HK-2 (cell line): Measurements from ENCODE around the gene EBF4.
"Not testable (repeated sequence)": the region's sequence is repeated elsewhere in the genome, so short reads cannot be mapped to it uniquely, and the experiment has no call there.

Experiments
- DNase-seq: peaks from one replicate; pipeline ENCODE4 v3.0.0-alpha.2; 2018; ENCODE audit not compliant: unreplicated experiment

EBF4 gene

GRCh38 chr20:2672446-2672845 lies 20.1 kb upstream of the EBF4 start:
- no peak for DNase-seq

- DNase-seq: no peak
Measured at GRCh38 chr20:2673453-2673852, 19.1 kb upstream of the EBF4 start.

- no peak for DNase-seq
Measured at GRCh38 chr20:2680046-2680445, 12.5 kb upstream of the EBF4 start.

- DNase-seq: not testable (repeated sequence)
Measured at GRCh38 chr20:2682040-2682439, 10.5 kb upstream of the EBF4 start.

GRCh38 chr20:2684817-2685216 lies 7.8 kb upstream of the EBF4 start:
- DNase-seq: not testable (repeated sequence)

- no peak for DNase-seq
Measured at GRCh38 chr20:2687514-2687913, 5.1 kb upstream of the EBF4 start.

- DNase-seq: peak; percentile 73
Measured at GRCh38 chr20:2688041-2688591, 4.5 kb upstream of the EBF4 start.

- DNase-seq: no peak
Measured at GRCh38 chr20:2690213-2690612, 2.4 kb upstream of the EBF4 start.

GRCh38 chr20:2690718-2691117 lies 1.9 kb upstream of the EBF4 start:
- DNase-seq: no peak

GRCh38 chr20:2691127-2691526 lies 1.5 kb upstream of the EBF4 start:
- DNase-seq: no peak

GRCh38 chr20:2691663-2692035 lies 931 bp upstream of the EBF4 start:
- no peak for DNase-seq

- DNase-seq: no peak
Measured at GRCh38 chr20:2692886-2693285, 306 bp downstream of the EBF4 start.

- DNase-seq: peak; percentile 30
Measured at GRCh38 chr20:2693286-2694007, 867 bp downstream of the EBF4 start.

- no peak for DNase-seq
Measured at GRCh38 chr20:2694008-2694471, 1.5 kb downstream of the EBF4 start.

GRCh38 chr20:2694519-2694918 lies 1.9 kb downstream of the EBF4 start:
- DNase-seq: no peak

- DNase-seq: no peak
Measured at GRCh38 chr20:2695206-2695983, 2.8 kb downstream of the EBF4 start.

- DNase-seq: not testable (repeated sequence)
Measured at GRCh38 chr20:2695984-2696525, 3.5 kb downstream of the EBF4 start.

- DNase-seq: no peak
Measured at GRCh38 chr20:2696646-2697045, 4.1 kb downstream of the EBF4 start.

GRCh38 chr20:2697768-2698167 lies 5.2 kb downstream of the EBF4 start:
- no peak for DNase-seq

- no peak for DNase-seq
Measured at GRCh38 chr20:2698186-2698817, 5.7 kb downstream of the EBF4 start.

GRCh38 chr20:2698912-2699311 lies 6.3 kb downstream of the EBF4 start:
- DNase-seq: no peak

GRCh38 chr20:2699775-2700413 lies 7.3 kb downstream of the EBF4 start:
- DNase-seq: no peak
